GM12872 (cell line): ENCODE results near the gene ERN1.

Experiments
- CTCF ChIP-seq: IDR thresholded peaks from 3 replicates; pipeline ENCODE4 v1.5.1; 2011; ENCODE audit warnings: low read depth, mild to moderate bottlenecking, low read length, moderate library complexity; ENCODE audit not compliant: insufficient read depth

The ERN1 gene

GRCh38 chr17:64150237-64151015 lies 20.5 kb upstream of the ERN1 start:
- TF ChIP-seq CTCF, result no peak

GRCh38 chr17:64149196-64149595 lies 19.3 kb upstream of the ERN1 start:
- no peak for TF ChIP-seq CTCF

GRCh38 chr17:64148699-64149098 lies 18.8 kb upstream of the ERN1 start:
- no peak for TF ChIP-seq CTCF

GRCh38 chr17:64148017-64148631 lies 18.2 kb upstream of the ERN1 start:
- TF ChIP-seq CTCF, result no peak

- no peak for TF ChIP-seq CTCF
Measured at GRCh38 chr17:64147110-64148016, 17.4 kb upstream of the ERN1 start.

GRCh38 chr17:64146418-64147109 lies 16.6 kb upstream of the ERN1 start:
- TF ChIP-seq CTCF, result no peak
